ENCODE data around the gene LRCH1.

The LRCH1 gene

GRCh38 chr13:46747031-46747820, 194.3 kb downstream of the LRCH1 start:
- FAIRE-seq (no peak), DNase-seq (ENCODE audit: insufficient read length, low spot score) (no peak)
- TF ChIP-seq, protein P1, sequence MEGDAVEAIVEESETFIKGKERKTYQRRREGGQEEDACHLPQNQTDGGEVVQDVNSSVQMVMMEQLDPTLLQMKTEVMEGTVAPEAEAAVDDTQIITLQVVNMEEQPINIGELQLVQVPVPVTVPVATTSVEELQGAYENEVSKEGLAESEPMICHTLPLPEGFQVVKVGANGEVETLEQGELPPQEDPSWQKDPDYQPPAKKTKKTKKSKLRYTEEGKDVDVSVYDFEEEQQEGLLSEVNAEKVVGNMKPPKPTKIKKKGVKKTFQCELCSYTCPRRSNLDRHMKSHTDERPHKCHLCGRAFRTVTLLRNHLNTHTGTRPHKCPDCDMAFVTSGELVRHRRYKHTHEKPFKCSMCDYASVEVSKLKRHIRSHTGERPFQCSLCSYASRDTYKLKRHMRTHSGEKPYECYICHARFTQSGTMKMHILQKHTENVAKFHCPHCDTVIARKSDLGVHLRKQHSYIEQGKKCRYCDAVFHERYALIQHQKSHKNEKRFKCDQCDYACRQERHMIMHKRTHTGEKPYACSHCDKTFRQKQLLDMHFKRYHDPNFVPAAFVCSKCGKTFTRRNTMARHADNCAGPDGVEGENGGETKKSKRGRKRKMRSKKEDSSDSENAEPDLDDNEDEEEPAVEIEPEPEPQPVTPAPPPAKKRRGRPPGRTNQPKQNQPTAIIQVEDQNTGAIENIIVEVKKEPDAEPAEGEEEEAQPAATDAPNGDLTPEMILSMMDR (IDR thresholded peaks at IDR 0.05; ENCODE audit: insufficient read depth, missing control alignments): no peak

DNA sequence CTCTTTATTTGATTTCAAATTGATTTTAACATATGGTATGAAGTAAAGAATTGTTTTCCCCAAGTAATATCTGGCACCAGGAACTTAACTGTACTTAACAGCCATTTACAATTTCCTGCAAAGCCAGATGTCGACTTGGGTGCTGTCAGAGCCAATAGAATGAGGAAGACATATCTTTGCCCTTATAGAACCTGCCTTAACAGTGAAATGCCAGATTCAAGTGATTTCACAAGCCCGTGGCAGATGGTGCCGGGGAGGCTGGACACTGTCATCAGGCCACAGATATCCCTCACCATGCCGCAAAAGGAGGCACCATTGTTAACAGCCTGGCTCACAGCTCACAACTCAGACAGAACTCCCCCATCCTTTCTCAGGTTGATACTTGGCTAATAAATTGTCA, 195.3 kb downstream of the LRCH1 start:
- FAIRE-seq (no peak), DNase-seq (ENCODE audit: insufficient read length, low spot score) (no peak)

GRCh38 chr13:46749951-46750350, 197.0 kb downstream of the LRCH1 start:
- no peak for FAIRE-seq
- TF ChIP-seq, protein P1 (IDR thresholded peaks at IDR 0.05; ENCODE audit: insufficient read depth, missing control alignments): no peak
- no peak for DNase-seq (ENCODE audit: insufficient read length, low spot score)

More for the DNA sequence above, 195.3 kb downstream of the LRCH1 start:
- TF ChIP-seq, protein P1 (IDR thresholded peaks at IDR 0.05; ENCODE audit: insufficient read depth, missing control alignments): no peak

DNA sequence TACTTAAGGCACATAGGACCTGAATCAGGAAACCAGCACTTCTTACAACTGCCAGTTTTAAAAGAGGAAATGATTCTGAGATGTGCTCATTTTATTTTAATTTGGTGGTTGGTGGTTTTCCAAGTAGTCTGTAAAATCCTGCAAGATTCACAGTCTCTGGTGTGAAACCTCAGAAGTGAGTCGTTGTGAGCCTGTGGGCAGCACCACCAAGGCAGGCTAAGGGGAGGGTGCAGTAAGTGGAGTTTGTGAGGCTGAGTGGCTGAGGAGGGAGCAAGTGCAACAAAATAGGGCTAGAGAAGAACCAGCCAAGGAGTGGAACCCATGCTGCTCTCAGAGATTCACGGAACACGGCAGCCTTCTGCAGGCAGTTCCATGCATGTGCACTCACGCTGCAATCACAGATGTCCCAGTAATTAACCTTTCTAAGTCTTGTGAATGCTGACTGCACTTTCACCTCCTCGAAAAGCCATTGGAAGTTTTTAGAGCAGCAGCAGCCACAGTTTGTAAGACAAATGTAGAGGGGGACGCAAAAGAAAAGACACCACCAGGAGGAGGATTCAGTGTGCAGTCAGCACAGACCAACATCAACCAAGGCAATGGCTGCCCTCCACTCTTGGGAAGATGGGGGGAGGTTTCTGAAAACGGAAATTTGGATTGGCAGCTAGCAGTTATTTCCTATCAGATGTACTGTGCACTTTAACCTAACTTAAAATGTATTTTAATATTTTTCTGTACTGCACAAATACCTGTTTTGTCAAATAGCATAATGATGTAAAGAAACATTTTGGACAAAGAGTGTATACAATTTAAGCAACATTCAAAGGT, 199.1 kb downstream of the LRCH1 start:
- no peak for FAIRE-seq
- DNase-seq (ENCODE audit: insufficient read length, low spot score): no peak
- TF ChIP-seq, protein P1 (IDR thresholded peaks at IDR 0.05; ENCODE audit: insufficient read depth, missing control alignments): no peak

DNA sequence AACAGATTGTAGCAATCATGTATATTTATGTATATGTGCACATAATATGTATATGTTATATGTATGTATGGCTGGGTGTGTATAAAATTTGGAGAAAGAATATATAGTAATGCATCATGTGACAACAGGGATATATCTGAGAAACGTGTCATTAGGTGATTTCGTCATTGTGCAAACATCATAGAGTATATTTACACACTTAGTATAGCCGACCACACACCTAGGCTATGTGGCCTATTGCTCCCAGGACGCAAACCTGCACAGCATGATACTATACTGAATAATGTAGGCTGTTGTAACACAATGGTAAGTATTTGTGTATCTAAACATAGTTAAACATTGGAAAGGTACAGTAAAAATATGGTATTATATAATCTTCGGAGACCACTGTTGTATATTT, 200.2 kb downstream of the LRCH1 start:
- DNase-seq (ENCODE audit: insufficient read length, low spot score): no peak
- no peak for FAIRE-seq
- TF ChIP-seq, protein P1 (IDR thresholded peaks at IDR 0.05; ENCODE audit: insufficient read depth, missing control alignments): no peak

GRCh38 chr13:46753917-46754316, 200.9 kb downstream of the LRCH1 start:
- no peak for FAIRE-seq
- no peak for DNase-seq (ENCODE audit: insufficient read length, low spot score)
- TF ChIP-seq, protein P1 (IDR thresholded peaks at IDR 0.05; ENCODE audit: insufficient read depth, missing control alignments): no peak
